NT2/D1 (cell line): Measurements from ENCODE around the gene SORCS1.

ENCODE experiments used
- SUZ12 ChIP-seq: IDR thresholded peaks from 2 replicates; pipeline ENCODE4 v1.6.1; 2011; ENCODE audit not compliant: insufficient read length, insufficient read depth; ENCODE audit errors: extremely low read depth
- ZNF274 ChIP-seq: IDR thresholded peaks from 2 replicates; pipeline ENCODE4 v1.6.1; 2011; ENCODE audit warnings: mild to moderate bottlenecking, low read depth, low read length

DNA sequence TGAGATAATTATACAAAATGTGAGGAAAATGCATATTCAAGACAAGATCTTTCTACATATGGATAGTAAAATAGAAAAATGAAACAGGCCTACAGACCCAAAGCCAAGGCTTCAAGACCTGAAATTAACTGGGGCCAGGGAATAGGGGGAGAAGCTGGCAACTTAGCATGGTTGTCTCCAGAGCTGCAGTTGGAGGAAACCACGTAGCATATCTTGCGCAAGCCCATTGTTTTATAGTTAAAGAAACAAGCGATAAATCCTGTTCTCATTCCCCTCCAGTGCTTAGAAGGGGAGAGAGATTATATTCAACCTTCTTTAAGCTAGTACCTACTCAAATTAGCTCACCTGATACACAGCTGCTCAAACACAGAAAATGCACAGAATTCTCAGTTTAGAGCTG, 197.1 kb downstream of the SORCS1 start:
- TF ChIP-seq ZNF274 (no peak), SUZ12 (no peak)
